Peyer's patch (tissue), 4 donors: ENCODE results near the gene NR6A1. TPM values are rescaled to one million over a fixed set of nuclear protein-coding genes. Genes with fewer than 3 reads are reported as not detected.
A peak's percentile ranks its signal among the peaks of the same experiment; 100 is the strongest.

Source experiments
- DNase-seq, 3 donors: peaks; one replicate each; pipeline ENCODE4 v3.0.0-alpha.2; 2017 to 2019
- H3K27ac ChIP-seq, 4 donors: fragments of 200-600 bp; sonication (generic); one replicate each; pipeline ENCODE4 v1.5.1; 2016 to 2019
- H3K27me3 ChIP-seq, 2 donors: fragments of 200-600 bp; sonication (generic); one replicate each; pipeline ENCODE4 v1.5.1; 2019
- H3K36me3 ChIP-seq, 3 donors: fragments of 200-600 bp; sonication (generic); one replicate each; pipeline ENCODE4 v1.5.1; 2016 to 2019
- H3K4me1 ChIP-seq, 4 donors: fragments of 200-600 bp; sonication (generic); one replicate each; pipeline ENCODE4 v1.5.1; 2016 to 2019
- H3K4me3 ChIP-seq, 4 donors: fragments of 200-600 bp; sonication (generic); 1 replicate in 3 of 4; 2 replicates in 1 of 4; pipeline ENCODE4 v1.5.1; 2016 to 2019; ENCODE audit warnings: mild to moderate bottlenecking in 1 of 4
- H3K9me3 ChIP-seq, 4 donors: fragments of 200-600 bp; sonication (generic); one replicate each; pipeline ENCODE4 v1.5.1; 2016 to 2019; ENCODE audit warnings: mild to moderate bottlenecking in 1 of 4
- POLR2A ChIP-seq, 2 donors: fragments of 450-650 bp; IDR thresholded peaks; one replicate each; pipeline ENCODE4 v1.5.1; 2017; ENCODE audit warnings: antibody characterized with exemption in 2 of 2, mild to moderate bottlenecking in 2 of 2, moderate library complexity in 2 of 2
- total RNA-seq, 4 donors: library from RNA; depleted of rRNA; stranded (reverse); fragments of >200 nt; gene quantifications; one replicate each; pipeline ENCODE4 v1.1.0, GENCODE V29; 2016
- TF ChIP-seq, protein P1 (sequence below), 6 experiments: fragments of 450-650 bp in 4 of 6; fragments of 200-600 bp in 2 of 6; sonication (generic) in 1 of 6; IDR thresholded peaks; one replicate each; pipeline ENCODE4 v1.5.1; 2017 to 2019; ENCODE audit warnings: antibody characterized with exemption in 6 of 6, mild to moderate bottlenecking in 3 of 6, moderate library complexity in 1 of 6

NR6A1 gene
- total RNA-seq, result 10 to 100 TPM; 10.7 to 43.0 (median 28.1) TPM

DNA sequence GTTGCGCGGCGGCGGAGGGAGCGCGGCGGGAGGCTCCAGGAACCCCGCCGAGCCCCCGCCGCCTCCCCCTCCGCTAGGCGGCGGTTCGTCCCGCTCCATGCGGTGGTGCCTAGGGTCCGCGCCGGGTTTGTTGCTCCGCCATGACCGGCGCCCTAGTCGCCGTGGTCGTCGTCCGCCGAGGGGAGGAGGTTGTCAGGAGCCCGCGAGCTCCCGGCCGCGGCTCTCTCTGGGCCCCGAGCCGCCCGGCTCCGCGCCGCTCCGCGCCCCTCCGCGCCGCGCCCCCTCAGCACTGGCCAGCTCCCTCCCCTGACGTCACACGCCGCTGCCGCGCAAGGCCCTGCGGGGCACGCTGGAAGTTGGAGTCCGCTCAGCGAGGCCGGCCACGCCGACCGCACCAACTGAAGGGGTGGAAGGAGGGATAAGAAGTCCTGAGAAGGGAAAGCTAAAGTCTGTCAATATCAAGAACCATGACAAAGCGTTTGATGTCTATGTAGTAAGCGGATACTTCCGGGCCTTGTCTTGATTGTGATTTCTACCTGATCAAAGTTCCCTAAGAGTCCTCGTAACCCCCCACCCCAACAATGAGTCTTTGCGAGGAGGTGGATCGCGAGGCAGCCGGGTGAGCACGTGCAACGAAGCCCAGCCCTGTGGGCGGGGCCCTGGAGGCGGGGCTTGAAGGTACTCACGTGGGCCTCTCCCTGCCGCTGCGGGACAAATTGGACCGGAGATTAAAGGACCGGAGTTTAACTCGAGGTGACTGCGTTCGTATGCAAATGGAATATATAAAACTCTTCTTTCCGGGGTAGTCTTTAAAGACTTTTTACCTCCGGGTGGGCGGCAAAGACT, at the start of gene NR6A1:
Gene NR6A1 (minus strand): TSS at position 291 of the 846 bp plus-strand sequence.
- Histone ChIP-seq H3K36me3 (no peaks in the 10 kb centered on the region), H3K9me3 (no peaks in the 10 kb centered on the region), H3K27ac (peak within 1 kb of the TSS; percentile 58 to 88 (median 82)), H3K27me3 (no peaks in the 10 kb centered on the region), H3K4me1 (peaks cover 0 to 26% (median 12%) of the 10 kb centered on the region in 4 donors), H3K4me3 (peak within 1 kb of the TSS; percentile 78 to 98 (median 92))
- DNase-seq, result peak; percentile 95 to 98 (median 98)
- TF ChIP-seq, protein P1, sequence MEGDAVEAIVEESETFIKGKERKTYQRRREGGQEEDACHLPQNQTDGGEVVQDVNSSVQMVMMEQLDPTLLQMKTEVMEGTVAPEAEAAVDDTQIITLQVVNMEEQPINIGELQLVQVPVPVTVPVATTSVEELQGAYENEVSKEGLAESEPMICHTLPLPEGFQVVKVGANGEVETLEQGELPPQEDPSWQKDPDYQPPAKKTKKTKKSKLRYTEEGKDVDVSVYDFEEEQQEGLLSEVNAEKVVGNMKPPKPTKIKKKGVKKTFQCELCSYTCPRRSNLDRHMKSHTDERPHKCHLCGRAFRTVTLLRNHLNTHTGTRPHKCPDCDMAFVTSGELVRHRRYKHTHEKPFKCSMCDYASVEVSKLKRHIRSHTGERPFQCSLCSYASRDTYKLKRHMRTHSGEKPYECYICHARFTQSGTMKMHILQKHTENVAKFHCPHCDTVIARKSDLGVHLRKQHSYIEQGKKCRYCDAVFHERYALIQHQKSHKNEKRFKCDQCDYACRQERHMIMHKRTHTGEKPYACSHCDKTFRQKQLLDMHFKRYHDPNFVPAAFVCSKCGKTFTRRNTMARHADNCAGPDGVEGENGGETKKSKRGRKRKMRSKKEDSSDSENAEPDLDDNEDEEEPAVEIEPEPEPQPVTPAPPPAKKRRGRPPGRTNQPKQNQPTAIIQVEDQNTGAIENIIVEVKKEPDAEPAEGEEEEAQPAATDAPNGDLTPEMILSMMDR (IDR thresholded peaks at IDR 0.05), result peak in 4 of 6 experiments; percentile 10 to 51 (median 42)
- TF ChIP-seq POLR2A (IDR thresholded peaks at IDR 0.05), result peak; percentile 45 to 70

DNA sequence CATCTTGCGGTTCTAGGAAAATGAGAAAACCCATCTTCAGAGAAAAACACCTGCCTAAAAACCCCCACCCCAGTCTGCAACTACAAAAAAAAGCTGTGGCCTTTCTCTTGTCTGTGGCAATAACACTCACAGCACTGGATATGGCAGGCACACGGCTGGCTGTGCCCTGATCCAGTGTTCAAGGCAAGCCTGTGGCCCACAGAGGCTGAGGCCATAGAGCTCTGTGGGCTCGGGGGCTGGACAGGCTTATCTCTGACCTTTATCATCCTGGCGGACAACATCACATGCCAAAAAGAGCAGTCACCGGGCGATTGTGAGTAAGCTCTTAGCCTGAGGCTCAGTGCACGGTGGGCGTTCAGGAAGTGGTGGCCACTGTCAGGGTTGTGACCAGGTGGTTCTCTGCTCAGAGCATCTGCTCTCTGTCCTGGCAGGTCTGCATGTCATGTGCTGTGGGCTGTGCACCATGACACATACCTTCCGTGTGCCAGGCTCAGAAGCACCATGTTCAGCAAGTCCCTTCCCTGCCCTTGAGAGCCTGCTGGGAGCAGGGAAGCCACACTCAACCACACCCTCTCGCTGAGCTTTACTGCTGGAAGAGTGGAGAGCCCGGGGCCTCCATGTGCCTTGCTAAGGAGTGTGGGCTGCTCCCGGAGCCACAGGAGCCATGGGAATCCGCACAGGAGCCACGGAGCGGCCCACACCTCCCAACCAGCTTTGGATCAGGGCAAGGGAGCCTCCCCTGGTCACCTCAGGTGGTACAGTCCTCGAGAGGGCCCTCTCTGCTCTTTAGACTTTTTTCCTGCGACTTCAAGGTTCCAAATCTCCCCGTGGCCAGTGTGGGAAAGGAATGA, 47.5 kb upstream of the NR6A1 start:
- Histone ChIP-seq H3K36me3 (no peaks in the 10 kb centered on the region), H3K9me3 (no peaks in the 10 kb centered on the region), H3K27me3 (no peaks in the 10 kb centered on the region), H3K27ac (no peak overlapping the region), H3K4me3 (no peak overlapping the region), H3K4me1 (no peaks in the 10 kb centered on the region)
- no peak for DNase-seq
- TF ChIP-seq POLR2A (IDR thresholded peaks at IDR 0.05), result no peak

DNA sequence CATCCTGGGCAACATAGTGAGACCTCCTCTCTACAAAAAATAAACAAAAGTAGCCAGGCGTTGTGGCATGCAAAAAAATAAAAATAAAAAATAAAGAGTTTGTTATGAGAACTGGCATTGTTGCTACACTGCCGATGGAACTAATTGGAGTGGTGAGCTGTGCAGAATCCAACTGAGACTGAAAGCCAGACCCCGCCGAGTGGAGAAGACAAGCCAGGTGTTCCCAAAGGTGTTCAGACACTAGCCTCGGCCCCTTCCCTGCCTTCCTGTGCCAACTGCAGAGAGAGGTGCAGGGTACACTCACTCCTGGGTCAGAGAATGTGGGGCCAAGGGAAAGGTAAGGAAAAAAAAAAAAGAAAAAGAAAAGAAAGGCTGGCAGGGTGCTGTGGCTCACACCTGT, 44.5 kb upstream of the NR6A1 start:
- Histone ChIP-seq H3K4me1 (peaks cover 0 to 6% (median 0%) of the 10 kb centered on the region in 4 donors), H3K36me3 (no peaks in the 10 kb centered on the region), H3K27me3 (no peaks in the 10 kb centered on the region), H3K9me3 (no peaks in the 10 kb centered on the region), H3K27ac (no peak overlapping the region), H3K4me3 (no peak overlapping the region)
- TF ChIP-seq, protein P1 (IDR thresholded peaks at IDR 0.05), result no peak
- TF ChIP-seq POLR2A (IDR thresholded peaks at IDR 0.05), result no peak
- DNase-seq, result no peak

DNA sequence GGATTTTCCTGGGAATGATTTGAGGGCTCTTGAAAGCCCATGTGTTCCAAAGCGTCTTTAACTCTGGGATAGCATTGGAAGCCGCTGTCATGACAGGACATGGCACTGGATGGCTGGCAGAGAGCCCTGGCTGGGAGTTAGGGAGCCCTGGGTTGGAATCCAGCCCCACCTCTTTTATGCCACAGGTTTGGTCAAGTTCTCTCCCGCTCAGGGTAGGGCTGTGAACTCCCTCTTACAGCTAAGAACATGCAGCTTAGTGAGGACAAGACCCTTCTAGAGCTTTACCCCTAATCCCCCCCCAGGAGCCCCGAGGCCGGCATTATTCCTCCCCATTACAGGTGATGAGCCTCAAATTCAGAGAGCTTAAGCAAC, 43.0 kb upstream of the NR6A1 start:
- TF ChIP-seq POLR2A (IDR thresholded peaks at IDR 0.05), result no peak
- TF ChIP-seq, protein P1 (IDR thresholded peaks at IDR 0.05), result no peak
- no peak overlapping the region for H3K27ac ChIP-seq
- no peak overlapping the region for H3K4me3 ChIP-seq
- H3K4me1 ChIP-seq, result peaks cover 0 to 6% (median 0%) of the 10 kb centered on the region in 4 donors
- DNase-seq, result no peak
- no peaks in the 10 kb centered on the region for H3K36me3 ChIP-seq
- H3K9me3 ChIP-seq, result no peaks in the 10 kb centered on the region
- no peaks in the 10 kb centered on the region for H3K27me3 ChIP-seq

DNA sequence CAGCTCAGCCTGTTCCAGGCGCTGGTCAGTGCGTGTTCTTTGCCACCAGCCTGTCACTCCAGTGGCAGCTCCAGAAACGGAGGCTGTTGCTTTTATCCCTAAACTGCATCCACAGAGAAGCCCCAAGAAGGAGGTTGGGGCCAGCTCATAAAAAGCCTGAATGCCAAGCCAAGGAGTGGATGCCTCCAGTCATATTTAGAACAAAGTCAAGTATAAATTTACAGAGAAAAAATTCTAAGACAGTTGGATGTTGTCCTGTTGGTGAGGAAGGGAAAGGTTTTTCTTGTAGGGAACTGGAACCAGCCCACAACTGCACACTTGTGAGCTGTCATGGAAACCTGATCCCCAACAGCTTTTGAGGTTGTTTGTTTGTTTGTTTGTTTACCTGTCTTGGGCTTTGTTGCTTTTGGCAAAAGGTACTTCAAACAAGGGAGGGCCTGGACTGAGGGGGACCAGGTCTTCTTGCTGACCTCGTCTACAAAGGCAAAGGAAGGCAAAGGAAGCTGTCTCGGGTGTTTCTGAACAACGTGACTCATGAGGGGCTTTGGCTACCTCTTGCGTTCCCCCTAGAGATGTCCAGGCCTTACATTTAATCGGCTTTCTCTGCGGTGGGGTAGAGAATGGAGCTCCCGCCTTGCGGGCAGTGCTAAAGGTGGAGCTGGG, 42.5 kb upstream of the NR6A1 start:
- Histone ChIP-seq H3K4me3 (no peak overlapping the region), H3K9me3 (no peaks in the 10 kb centered on the region), H3K27me3 (no peaks in the 10 kb centered on the region), H3K4me1 (peaks cover 0 to 6% (median 0%) of the 10 kb centered on the region in 4 donors), H3K27ac (no peak overlapping the region), H3K36me3 (no peaks in the 10 kb centered on the region)
- TF ChIP-seq POLR2A (IDR thresholded peaks at IDR 0.05), result no peak
- TF ChIP-seq, protein P1 (IDR thresholded peaks at IDR 0.05), result no peak
- no peak for DNase-seq
